OCI-LY1 (cell line): ENCODE data around the gene TMEM126B.
"Not testable (repeated sequence)": the region's sequence is repeated elsewhere in the genome, so short reads cannot be mapped to it uniquely, and the experiment has no call there.

Experiments
- H2AFZ ChIP-seq: fragments of 200-600 bp; sonication (generic), shearing (Covaris generic); 2 replicates; pipeline ENCODE4 v1.6.0; 2014; ENCODE audit warnings: antibody characterized with exemption, mild to moderate bottlenecking, low read length
- H3F3A ChIP-seq: fragments of 200-600 bp; sonication (generic), shearing (Covaris generic); 2 replicates; pipeline ENCODE4 v1.6.0; 2014; ENCODE audit warnings: mild to moderate bottlenecking, antibody characterized with exemption, low read length, moderate library complexity; ENCODE audit not compliant: insufficient read depth
- H3K27ac ChIP-seq: fragments of 200-600 bp; sonication (generic); 2 replicates; pipeline ENCODE4 v1.5.1; 2014; ENCODE audit warnings: low read length, mixed run types, mild to moderate bottlenecking, low read depth; ENCODE audit not compliant: poor library complexity, severe bottlenecking
- H3K27me3 ChIP-seq: fragments of 200-600 bp; sonication (generic); 2 replicates; pipeline ENCODE4 v1.6.0; 2014; ENCODE audit warnings: antibody characterized with exemption, mild to moderate bottlenecking, low read length, moderate library complexity; ENCODE audit not compliant: insufficient read depth
- H3K36me3 ChIP-seq: fragments of 200-600 bp; sonication (generic); 2 replicates; pipeline ENCODE4 v1.6.1; 2014; ENCODE audit warnings: mild to moderate bottlenecking, antibody characterized with exemption, low read length, moderate library complexity, mixed read lengths; ENCODE audit not compliant: insufficient read depth
- H3K4me1 ChIP-seq: fragments of 200-600 bp; sonication (generic); 2 replicates; pipeline ENCODE4 v1.5.1; 2014; ENCODE audit warnings: mild to moderate bottlenecking, low read length, moderate library complexity; ENCODE audit not compliant: insufficient read depth, severe bottlenecking
- H3K4me2 ChIP-seq: fragments of 200-600 bp; sonication (generic), shearing (Covaris generic); 2 replicates; pipeline ENCODE4 v1.6.1; 2014; ENCODE audit warnings: low read length
- H3K4me3 ChIP-seq: fragments of 200-600 bp; sonication (generic); 2 replicates; pipeline ENCODE4 v1.5.1; 2014; ENCODE audit warnings: low read length, low read depth, mild to moderate bottlenecking, mixed read lengths; ENCODE audit not compliant: poor library complexity, severe bottlenecking
- H3K79me2 ChIP-seq: fragments of 200-600 bp; shearing (Covaris generic); 2 replicates; pipeline ENCODE4 v1.6.1; 2016; ENCODE audit warnings: mixed run types, low read length, mixed read lengths; ENCODE audit not compliant: insufficient read depth
- H3K9ac ChIP-seq: fragments of 200-600 bp; sonication (generic), shearing (Covaris generic); 2 replicates; pipeline ENCODE4 v1.6.1; 2014; ENCODE audit warnings: mild to moderate bottlenecking, low read length, mixed read lengths
- H3K9me2 ChIP-seq: fragments of 200-600 bp; sonication (generic), shearing (Covaris generic); 2 replicates; pipeline ENCODE4 v1.6.1; 2014; ENCODE audit warnings: low read depth, mild to moderate bottlenecking, low read length, mixed read lengths
- H3K9me3 ChIP-seq: fragments of 200-600 bp; shearing (Covaris generic); 2 replicates; pipeline ENCODE4 v1.6.1; 2014; ENCODE audit warnings: low read length, mixed read lengths
- H4K20me1 ChIP-seq: fragments of 200-600 bp; sonication (generic), shearing (Covaris generic); 2 replicates; pipeline ENCODE4 v1.6.0; 2016; ENCODE audit warnings: mild to moderate bottlenecking, low read length; ENCODE audit not compliant: insufficient read depth
- CTCF ChIP-seq: fragments of 200-600 bp; sonication (generic), shearing (Covaris generic); IDR thresholded peaks from 2 replicates; pipeline ENCODE4 v1.5.1; 2017; ENCODE audit warnings: mild to moderate bottlenecking, antibody characterized with exemption, low read length, moderate library complexity, mixed read lengths
- EZH2 ChIP-seq: fragments of 200-600 bp; sonication (generic), shearing (Covaris generic); IDR thresholded peaks from 2 replicates; pipeline ENCODE4 v1.8.0; 2017; ENCODE audit warnings: borderline replicate concordance, mixed run types, mild to moderate bottlenecking, antibody characterized with exemption, low read length, moderate library complexity, mixed read lengths

Gene TMEM126B

GRCh38 chr11:85599083-85599482, 29.3 kb upstream of the TMEM126B start:
- Histone ChIP-seq H3K4me2 (no peak overlapping the region), H3K4me3 (no peak overlapping the region)

GRCh38 chr11:85602526-85603213, 25.7 kb upstream of the TMEM126B start:
- Histone ChIP-seq H3K36me3 (no peaks in the 10 kb centered on the region; the same call in 1 of the 2 replicates), H3K27me3 (no peaks in the 10 kb centered on the region), H3K27ac (no peak overlapping the region), H3K4me3 (no peak overlapping the region), H4K20me1 (no peaks in the 10 kb centered on the region), H3F3A (no peaks in the 10 kb centered on the region), H3K4me1 (no peaks in the 10 kb centered on the region), H3K79me2 (no peaks in the 10 kb centered on the region), H2AFZ (no peak overlapping the region), H3K4me2 (no peak overlapping the region), H3K9me3 (no peaks in the 10 kb centered on the region), H3K9me2 (no peaks in the 10 kb centered on the region), H3K9ac (no peak overlapping the region)
- TF ChIP-seq EZH2 (no peak), CTCF (no peak)

More at GRCh38 chr11:85599083-85599482, 29.3 kb upstream of the TMEM126B start:
- no peak for TF ChIP-seq EZH2
- TF ChIP-seq CTCF: no peak
- no peaks in the 10 kb centered on the region for H3K27me3 ChIP-seq
- no peak overlapping the region for H3K9ac ChIP-seq
- no peaks in the 10 kb centered on the region for H4K20me1 ChIP-seq
- no peaks in the 10 kb centered on the region for H3K4me1 ChIP-seq
- H3K9me2 ChIP-seq: no peaks in the 10 kb centered on the region
- no peaks in the 10 kb centered on the region for H3F3A ChIP-seq
- no peak overlapping the region for H2AFZ ChIP-seq
- no peaks in the 10 kb centered on the region for H3K36me3 ChIP-seq
- no peak overlapping the region for H3K27ac ChIP-seq
- no peaks in the 10 kb centered on the region for H3K9me3 ChIP-seq
- no peaks in the 10 kb centered on the region for H3K79me2 ChIP-seq

- Histone ChIP-seq H3K4me1 (no peaks in the 10 kb centered on the region), H3F3A (no peaks in the 10 kb centered on the region), H2AFZ (no peak overlapping the region), H4K20me1 (no peaks in the 10 kb centered on the region), H3K9ac (no peak overlapping the region), H3K9me3 (no peaks in the 10 kb centered on the region), H3K79me2 (no peaks in the 10 kb centered on the region), H3K4me3 (no peak overlapping the region), H3K4me2 (no peak overlapping the region), H3K27me3 (no peaks in the 10 kb centered on the region), H3K27ac (no peak overlapping the region), H3K9me2 (no peaks in the 10 kb centered on the region), H3K36me3 (no peaks in the 10 kb centered on the region; the same call in 1 of the 2 replicates)
- no peak for TF ChIP-seq EZH2
- no peak for TF ChIP-seq CTCF
Measured at GRCh38 chr11:85603220-85603619, 25.2 kb upstream of the TMEM126B start.

GRCh38 chr11:85606237-85606636, 22.2 kb upstream of the TMEM126B start:
- not testable (repeated sequence) for H3K9me3 ChIP-seq, H3K27ac ChIP-seq, H3F3A ChIP-seq, H3K4me2 ChIP-seq, H3K9me2 ChIP-seq, H4K20me1 ChIP-seq, H3K36me3 ChIP-seq, H3K9ac ChIP-seq, H3K79me2 ChIP-seq, H3K4me3 ChIP-seq, H2AFZ ChIP-seq, H3K27me3 ChIP-seq, H3K4me1 ChIP-seq

- H3K9me3 ChIP-seq, H3K9me2 ChIP-seq, H2AFZ ChIP-seq, H3K9ac ChIP-seq, H3K27ac ChIP-seq, H3K4me1 ChIP-seq, H3K4me2 ChIP-seq, H3K4me3 ChIP-seq, H3K79me2 ChIP-seq, H3K27me3 ChIP-seq, H3K36me3 ChIP-seq, H4K20me1 ChIP-seq, H3F3A ChIP-seq: not testable (repeated sequence)
Measured at GRCh38 chr11:85608621-85609020, 19.8 kb upstream of the TMEM126B start.
